Fibroblast of lung (primary cell): ENCODE data around the gene ZFYVE26. TPM values are rescaled to one million over a fixed set of nuclear protein-coding genes. Genes with fewer than 3 reads are reported as not detected.

Experiments used
- DNase-seq, 2 donors: peaks; one replicate each; pipeline versions ENCODE4 v3.0.0 to v3.0.0-alpha.2; 2010; ENCODE audit warnings: low read depth in 2 of 2
- H2AFZ ChIP-seq: 2 replicates; pipeline ENCODE4 v1.5.1; 2012; ENCODE audit warnings: low read length, control low read depth, inconsistent platforms
- H3K27ac ChIP-seq: 2 replicates; pipeline ENCODE4 v1.5.1; 2011; ENCODE audit warnings: low read length, control low read depth; ENCODE audit not compliant: insufficient read depth
- H3K27me3 ChIP-seq: 2 replicates; pipeline ENCODE4 v1.5.1; 2011; ENCODE audit warnings: mild to moderate bottlenecking, low read length; ENCODE audit not compliant: control insufficient read depth, insufficient read depth
- H3K36me3 ChIP-seq: 2 replicates; pipeline ENCODE4 v1.5.1; 2011; ENCODE audit warnings: low read length; ENCODE audit not compliant: control insufficient read depth, insufficient read depth
- H3K4me1 ChIP-seq: 2 replicates; pipeline ENCODE4 v1.5.1; 2011; ENCODE audit warnings: low read length; ENCODE audit not compliant: control insufficient read depth, insufficient read depth; ENCODE audit errors: extremely low read depth
- H3K4me2 ChIP-seq: 2 replicates; pipeline ENCODE4 v1.5.1; 2011; ENCODE audit warnings: low read length, control low read depth; ENCODE audit not compliant: insufficient read depth; ENCODE audit errors: extremely low read depth
- H3K4me3 ChIP-seq, 4 experiments: fragments of 200-600 bp in 1 of 4; sonication (generic) in 1 of 4; replicated peaks in 1 of 4; 2 replicates each; pipeline ENCODE4 v1.5.1; 2011 to 2016; ENCODE audit warnings: low read length in 4 of 4, low read depth in 3 of 4, mild to moderate bottlenecking in 3 of 4, control low read depth in 2 of 4, inconsistent platforms in 1 of 4, mixed read lengths in 1 of 4; ENCODE audit not compliant: insufficient read depth in 1 of 4; ENCODE audit errors: control extremely low read depth in 1 of 4
- H3K79me2 ChIP-seq: 2 replicates; pipeline ENCODE4 v1.5.1; 2012; ENCODE audit warnings: mild to moderate bottlenecking, low read length, inconsistent platforms; ENCODE audit not compliant: control insufficient read depth, insufficient read depth
- H3K9ac ChIP-seq: 2 replicates; pipeline ENCODE4 v1.5.1; 2011; ENCODE audit warnings: mild to moderate bottlenecking, low read length, control low read depth; ENCODE audit not compliant: insufficient read depth
- H3K9me3 ChIP-seq: 2 replicates; pipeline ENCODE4 v1.5.1; 2012; ENCODE audit warnings: low read depth, low read length; ENCODE audit not compliant: control insufficient read depth, insufficient read depth
- H4K20me1 ChIP-seq: 2 replicates; pipeline ENCODE4 v1.5.1; 2011; ENCODE audit warnings: low read length; ENCODE audit not compliant: control insufficient read depth, insufficient read depth; ENCODE audit errors: extremely low read depth
- EZH2 ChIP-seq: IDR thresholded peaks from 2 replicates; pipeline ENCODE4 v1.5.1; 2012; ENCODE audit warnings: low read length, control low read depth, mild to moderate bottlenecking; ENCODE audit errors: missing control alignments
- polyA plus RNA-seq, 2 donors: library from polyadenylated mRNA; depleted of rRNA in 1 of 2; stranded (reverse) in 1 of 2; unstranded in 1 of 2; fragments of >200 nt; gene quantifications; 2 replicates each; pipeline ENCODE4 v1.2.1, GENCODE V29; 2011 to 2012; ENCODE audit warnings: missing spikeins in 1 of 2
- total RNA-seq: library from RNA; depleted of rRNA; stranded (reverse); fragments of >200 nt; gene quantifications from 2 replicates; pipeline ENCODE4 v1.2.1, GENCODE V29; 2014
- TF ChIP-seq, protein P1 (sequence below), 2 donors: IDR thresholded peaks in 1 of 2; conservative IDR thresholded peaks in 1 of 2; 1 replicate in 1 of 2; 2 replicates in 1 of 2; pipeline ENCODE4 v1.5.1; 2011 to 2012; ENCODE audit warnings: low read length in 2 of 2, control low read depth in 1 of 2, inconsistent platforms in 1 of 2, low read depth in 1 of 2, mild to moderate bottlenecking in 1 of 2

Gene ZFYVE26
- total and polyA plus RNA-seq, 2 donors (not counting 1 experiment from before 2014, with no cell fraction given) = 8.4 to 18.7 TPM

DNA sequence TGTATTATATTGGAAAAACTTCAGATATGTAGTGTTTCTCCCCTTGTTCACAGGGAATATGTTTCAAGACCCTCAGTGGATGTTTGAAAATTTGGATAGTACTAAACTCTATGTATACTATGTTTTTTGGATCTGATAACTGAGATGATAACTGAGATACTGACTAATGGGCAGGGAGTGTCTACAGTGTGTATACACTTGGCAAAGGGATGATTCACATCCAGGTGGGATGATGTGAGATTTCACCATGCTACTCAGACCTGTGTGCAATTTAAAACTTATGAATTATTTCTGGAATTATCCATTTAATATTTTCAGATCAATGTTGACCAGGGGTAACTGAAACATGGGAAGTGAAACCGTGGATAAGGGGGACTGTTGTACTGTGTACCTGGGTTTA is 17.0 kb upstream of the ZFYVE26 start:
- Histone ChIP-seq H3K4me1 (no peaks in the 10 kb centered on the region), H2AFZ (no peak overlapping the region), H3K9me3 (no peaks in the 10 kb centered on the region), H3K79me2 (no peaks in the 10 kb centered on the region), H3K4me3 (no peak overlapping the region), H3K27ac (no peak overlapping the region), H4K20me1 (no peaks in the 10 kb centered on the region), H3K36me3 (no peaks in the 10 kb centered on the region), H3K4me2 (no peak overlapping the region), H3K9ac (no peak overlapping the region), H3K27me3 (no peaks in the 10 kb centered on the region)
- no peak for DNase-seq
- TF ChIP-seq, protein P1, sequence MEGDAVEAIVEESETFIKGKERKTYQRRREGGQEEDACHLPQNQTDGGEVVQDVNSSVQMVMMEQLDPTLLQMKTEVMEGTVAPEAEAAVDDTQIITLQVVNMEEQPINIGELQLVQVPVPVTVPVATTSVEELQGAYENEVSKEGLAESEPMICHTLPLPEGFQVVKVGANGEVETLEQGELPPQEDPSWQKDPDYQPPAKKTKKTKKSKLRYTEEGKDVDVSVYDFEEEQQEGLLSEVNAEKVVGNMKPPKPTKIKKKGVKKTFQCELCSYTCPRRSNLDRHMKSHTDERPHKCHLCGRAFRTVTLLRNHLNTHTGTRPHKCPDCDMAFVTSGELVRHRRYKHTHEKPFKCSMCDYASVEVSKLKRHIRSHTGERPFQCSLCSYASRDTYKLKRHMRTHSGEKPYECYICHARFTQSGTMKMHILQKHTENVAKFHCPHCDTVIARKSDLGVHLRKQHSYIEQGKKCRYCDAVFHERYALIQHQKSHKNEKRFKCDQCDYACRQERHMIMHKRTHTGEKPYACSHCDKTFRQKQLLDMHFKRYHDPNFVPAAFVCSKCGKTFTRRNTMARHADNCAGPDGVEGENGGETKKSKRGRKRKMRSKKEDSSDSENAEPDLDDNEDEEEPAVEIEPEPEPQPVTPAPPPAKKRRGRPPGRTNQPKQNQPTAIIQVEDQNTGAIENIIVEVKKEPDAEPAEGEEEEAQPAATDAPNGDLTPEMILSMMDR (conservative IDR thresholded peaks at IDR 0.05 in 1 of 2, IDR thresholded peaks at IDR 0.05 in 1 of 2; ENCODE audit: low read depth in 1 of 2, low read length in 2 of 2) = no peak
- TF ChIP-seq EZH2 = no peak

DNA sequence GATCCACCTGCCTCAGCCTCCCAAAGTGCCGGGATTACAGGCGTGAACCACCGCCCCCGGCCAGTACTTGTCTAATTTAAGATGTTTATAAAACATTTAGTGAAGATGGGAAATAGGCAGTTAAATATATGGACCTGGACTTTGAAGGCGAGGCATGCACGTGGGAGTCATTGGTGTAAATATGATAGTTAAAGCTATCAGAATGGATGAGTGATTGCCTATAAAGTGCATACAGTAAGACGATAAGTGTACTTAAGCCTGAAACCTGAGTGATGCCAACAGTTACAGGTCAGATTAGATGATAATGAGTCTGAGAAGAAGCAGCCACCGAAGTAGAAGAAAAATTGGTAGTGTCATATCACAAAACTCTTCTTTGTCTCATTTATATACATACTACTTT is 14.7 kb upstream of the ZFYVE26 start:
- Histone ChIP-seq H3K4me3 (no peak overlapping the region), H3K4me2 (no peak overlapping the region), H3K27me3 (no peaks in the 10 kb centered on the region), H3K4me1 (no peaks in the 10 kb centered on the region), H3K79me2 (no peaks in the 10 kb centered on the region), H2AFZ (no peak overlapping the region), H3K9me3 (no peaks in the 10 kb centered on the region), H4K20me1 (no peaks in the 10 kb centered on the region), H3K9ac (no peak overlapping the region), H3K27ac (no peak overlapping the region), H3K36me3 (no peaks in the 10 kb centered on the region)
- no peak for DNase-seq
- TF ChIP-seq EZH2 = no peak
- TF ChIP-seq, protein P1 (conservative IDR thresholded peaks at IDR 0.05 in 1 of 2, IDR thresholded peaks at IDR 0.05 in 1 of 2; ENCODE audit: low read depth in 1 of 2, low read length in 2 of 2) = no peak

DNA sequence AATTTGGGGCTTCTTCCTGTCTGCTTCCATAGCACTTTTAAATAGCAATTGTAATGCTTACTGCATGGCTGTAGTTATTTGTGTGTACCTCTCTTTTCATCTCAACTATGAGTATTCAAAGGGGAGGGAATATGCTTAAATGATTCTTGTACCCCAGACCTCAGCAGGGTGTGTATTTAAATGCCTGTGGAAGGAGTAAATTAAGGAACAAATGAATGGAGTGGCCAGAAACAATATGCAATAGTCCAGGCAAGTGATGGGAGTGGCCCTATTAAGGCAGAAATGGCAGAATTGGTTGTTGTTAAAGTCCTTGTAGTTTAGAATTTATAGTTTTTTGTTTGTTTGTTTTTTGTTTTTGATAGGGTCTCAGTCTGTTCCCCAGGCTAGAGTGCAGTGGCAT is 4.7 kb upstream of the ZFYVE26 start:
- Histone ChIP-seq H3K9me3 (no peaks in the 10 kb centered on the region), H3K79me2 (no peaks in the 10 kb centered on the region), H3K27ac (no peak overlapping the region), H3K9ac (no peak overlapping the region), H3K36me3 (no peaks in the 10 kb centered on the region), H2AFZ (peak overlapping the region; percentile 95), H3K27me3 (no peaks in the 10 kb centered on the region), H3K4me2 (peak overlapping the region; percentile 79), H3K4me3 (no peak overlapping the region), H3K4me1 (peaks cover 2% of the 10 kb centered on the region), H4K20me1 (no peaks in the 10 kb centered on the region)
- TF ChIP-seq EZH2 = no peak
- TF ChIP-seq, protein P1 (conservative IDR thresholded peaks at IDR 0.05 in 1 of 2, IDR thresholded peaks at IDR 0.05 in 1 of 2; ENCODE audit: low read depth in 1 of 2, low read length in 2 of 2) = no peak
- no peak for DNase-seq
